Esophagus squamous epithelium (tissue), 5 donors: ENCODE data around the gene ANKRD13B. TPM values are rescaled to one million over a fixed set of nuclear protein-coding genes. Genes with fewer than 3 reads are reported as not detected.

ENCODE experiments used
- DNase-seq: peaks from one replicate; lab custom pipeline; 2025; lab: John Stamatoyannopoulos, UW
- H3K27ac ChIP-seq, 4 donors: fragments of 200-600 bp; sonication (generic); one replicate each; pipeline ENCODE4 v1.5.1; 2016 to 2019; ENCODE audit warnings: mild to moderate bottlenecking in 1 of 4
- H3K27me3 ChIP-seq, 4 donors: fragments of 200-600 bp; sonication (generic); 1 replicate in 3 of 4; 2 replicates in 1 of 4; pipeline versions ENCODE4 v1.5.1 to v1.6.0; 2017 to 2021; ENCODE audit warnings: antibody characterized with exemption in 1 of 4
- H3K36me3 ChIP-seq, 3 donors: fragments of 200-600 bp; sonication (generic); one replicate each; pipeline ENCODE4 v1.5.1; 2016 to 2019
- H3K4me1 ChIP-seq, 3 donors: fragments of 200-600 bp; sonication (generic); one replicate each; pipeline ENCODE4 v1.5.1; 2017 to 2019
- H3K4me3 ChIP-seq, 4 donors: fragments of 200-600 bp; sonication (generic); 1 replicate in 3 of 4; 2 replicates in 1 of 4; pipeline ENCODE4 v1.5.1; 2016 to 2019; ENCODE audit warnings: mild to moderate bottlenecking in 2 of 4, moderate library complexity in 1 of 4
- H3K9me3 ChIP-seq, 3 donors: fragments of 200-600 bp; sonication (generic); one replicate each; pipeline ENCODE4 v1.5.1; 2016 to 2019
- POLR2A ChIP-seq, 4 donors: fragments of 450-650 bp; IDR thresholded peaks; one replicate each; pipeline ENCODE4 v1.6.1; 2017; ENCODE audit warnings: antibody characterized with exemption in 4 of 4, mild to moderate bottlenecking in 4 of 4, moderate library complexity in 3 of 4
- WGBS, 2 donors: methylation state at CpG; one replicate each; pipeline ENCODE4 v1.1.5; 2018; 5-methylcytosine and 5-hydroxymethylcytosine counted together
- intact Hi-C: fragments of 100-400 bp; cut with DNase I; formaldehyde crosslinking; loops from one replicate; pipeline ENCODE4 v1.15.0; 2022
- small RNA-seq, 4 donors: library from RNA; depleted of rRNA; stranded (forward); fragments of <200 nt; gene quantifications; one replicate each; pipeline ENCODE3, GENCODE V24; 2016
- total RNA-seq, 4 donors: library from RNA; depleted of rRNA; stranded (reverse); fragments of >200 nt; gene quantifications; one replicate each; pipeline ENCODE4 v1.1.0, GENCODE V29; 2016
- TF ChIP-seq, protein P1 (sequence below), 6 experiments: fragments of 450-650 bp in 4 of 6; fragments of 200-600 bp in 2 of 6; sonication (generic) in 2 of 6; IDR thresholded peaks; one replicate each; pipeline ENCODE4 v1.5.1; 2016 to 2019; ENCODE audit warnings: antibody characterized with exemption in 6 of 6, mild to moderate bottlenecking in 4 of 6, moderate library complexity in 4 of 6
- donor health status: DM: yes; HTN: yes; CAD: no.

ANKRD13B gene
- total RNA-seq, 4 donors from 2014 or later: 3.3 to 18.7 (median 10.2) TPM

DNA sequence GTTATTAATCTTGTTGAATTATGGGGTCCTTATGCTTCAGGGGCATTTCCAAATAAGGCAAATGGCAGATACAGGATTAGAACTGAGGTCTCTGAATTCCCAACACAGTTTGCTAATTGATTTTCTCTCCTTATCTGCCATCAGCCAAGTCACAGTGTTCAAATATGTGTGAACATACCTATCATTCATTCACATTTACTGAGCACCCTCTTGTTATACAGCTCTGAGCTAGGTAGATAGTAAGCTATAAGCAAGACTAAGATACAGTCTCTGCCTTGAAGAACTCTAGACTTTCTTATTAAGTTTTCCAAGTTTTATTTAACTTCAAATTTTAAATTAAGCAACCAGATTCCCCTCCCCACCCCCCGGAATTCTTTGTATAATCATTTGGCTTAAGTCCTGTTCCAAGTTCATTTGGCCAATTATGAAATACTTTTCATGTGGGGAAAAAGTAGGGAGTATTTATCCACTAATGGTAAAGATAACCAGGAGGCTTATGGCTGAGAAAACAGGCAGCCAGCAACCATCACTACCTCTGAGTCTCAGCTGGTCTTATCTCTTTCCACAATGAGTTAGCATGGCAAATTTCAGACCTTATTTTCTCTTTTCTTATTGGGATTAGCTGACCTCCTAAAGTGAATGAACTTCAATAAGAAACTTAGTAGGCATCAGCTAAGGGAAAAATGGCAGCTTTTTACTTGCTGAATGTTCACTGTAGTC lies 61.2 kb downstream of the ANKRD13B start:
- Histone ChIP-seq H3K4me3 (no peak overlapping the region), H3K9me3 (no peaks in the 10 kb centered on the region), H3K4me1 (peaks cover 0 to 5% (median 0%) of the 10 kb centered on the region in 3 donors), H3K27ac (peak overlapping the region in 1 of 4 donors; percentile 16), H3K27me3 (no peaks in the 10 kb centered on the region), H3K36me3 (peaks cover 0 to 46% (median 0%) of the 10 kb centered on the region in 3 donors)
- DNase-seq: no peak
- TF ChIP-seq POLR2A (IDR thresholded peaks at IDR 0.05): no peak
- TF ChIP-seq, protein P1, sequence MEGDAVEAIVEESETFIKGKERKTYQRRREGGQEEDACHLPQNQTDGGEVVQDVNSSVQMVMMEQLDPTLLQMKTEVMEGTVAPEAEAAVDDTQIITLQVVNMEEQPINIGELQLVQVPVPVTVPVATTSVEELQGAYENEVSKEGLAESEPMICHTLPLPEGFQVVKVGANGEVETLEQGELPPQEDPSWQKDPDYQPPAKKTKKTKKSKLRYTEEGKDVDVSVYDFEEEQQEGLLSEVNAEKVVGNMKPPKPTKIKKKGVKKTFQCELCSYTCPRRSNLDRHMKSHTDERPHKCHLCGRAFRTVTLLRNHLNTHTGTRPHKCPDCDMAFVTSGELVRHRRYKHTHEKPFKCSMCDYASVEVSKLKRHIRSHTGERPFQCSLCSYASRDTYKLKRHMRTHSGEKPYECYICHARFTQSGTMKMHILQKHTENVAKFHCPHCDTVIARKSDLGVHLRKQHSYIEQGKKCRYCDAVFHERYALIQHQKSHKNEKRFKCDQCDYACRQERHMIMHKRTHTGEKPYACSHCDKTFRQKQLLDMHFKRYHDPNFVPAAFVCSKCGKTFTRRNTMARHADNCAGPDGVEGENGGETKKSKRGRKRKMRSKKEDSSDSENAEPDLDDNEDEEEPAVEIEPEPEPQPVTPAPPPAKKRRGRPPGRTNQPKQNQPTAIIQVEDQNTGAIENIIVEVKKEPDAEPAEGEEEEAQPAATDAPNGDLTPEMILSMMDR (IDR thresholded peaks at IDR 0.05): no peak
- intact Hi-C loops: no loop called here
- WGBS, 2 donors: 41 to 82% methylated on average over 1 of the region's 1 CpG

GRCh38 chr17:29655323-29655722 lies 62.4 kb downstream of the ANKRD13B start:
- Histone ChIP-seq H3K36me3 (peaks cover 0 to 46% (median 0%) of the 10 kb centered on the region in 3 donors), H3K27me3 (no peaks in the 10 kb centered on the region), H3K27ac (no peak overlapping the region), H3K4me3 (no peak overlapping the region), H3K9me3 (no peaks in the 10 kb centered on the region), H3K4me1 (peaks cover 0 to 5% (median 0%) of the 10 kb centered on the region in 3 donors)
- no peak for DNase-seq
- no peak for TF ChIP-seq POLR2A (IDR thresholded peaks at IDR 0.05)
- intact Hi-C loops: no loop called here
- 82 to 91% methylated on average over 6 of the region's 6 CpGs for WGBS, 2 donors

- no peak overlapping the region for H3K4me3 ChIP-seq
- no peak overlapping the region for H3K27ac ChIP-seq
- H3K36me3 ChIP-seq: peaks cover 0 to 72% (median 0%) of the 10 kb centered on the region in 3 donors
- peaks cover 0 to under 1% (median 0%) of the 10 kb centered on the region in 3 donors for H3K4me1 ChIP-seq
- WGBS, 2 donors: 71 to 79% methylated on average over 2 of the region's 2 CpGs
- intact Hi-C loops: no loop called here
- DNase-seq: no peak
- TF ChIP-seq, protein P1 (IDR thresholded peaks at IDR 0.05): no peak
- no peak for TF ChIP-seq POLR2A (IDR thresholded peaks at IDR 0.05)
- H3K9me3 ChIP-seq: no peaks in the 10 kb centered on the region
- H3K27me3 ChIP-seq: no peaks in the 10 kb centered on the region
Measured at GRCh38 chr17:29659155-29659554, 66.2 kb downstream of the ANKRD13B start.

DNA sequence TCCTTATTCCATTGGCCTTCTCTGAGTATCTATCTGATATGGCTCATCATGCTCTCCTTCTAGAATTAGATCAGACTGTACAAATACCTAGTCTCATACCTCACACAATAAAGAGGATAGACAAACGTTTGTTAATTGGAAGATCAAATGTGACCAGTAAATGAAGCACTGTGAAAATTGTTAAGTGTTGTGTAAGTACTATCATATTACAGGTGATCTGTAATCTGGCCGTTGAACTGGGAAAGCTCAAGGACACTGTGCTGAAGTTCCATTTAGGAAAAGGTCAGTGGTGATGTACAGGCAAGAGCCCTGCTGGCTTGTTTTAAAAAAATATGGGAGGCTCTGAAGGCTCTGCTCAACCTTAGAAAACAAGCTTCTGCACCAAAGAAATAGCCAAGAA lies 68.3 kb downstream of the ANKRD13B start:
- H3K36me3 ChIP-seq: peaks cover 0 to 62% (median 0%) of the 10 kb centered on the region in 3 donors
- no peak for DNase-seq
- no peaks in the 10 kb centered on the region for H3K9me3 ChIP-seq
- H3K4me3 ChIP-seq: no peak overlapping the region
- no peaks in the 10 kb centered on the region for H3K27me3 ChIP-seq
- H3K27ac ChIP-seq: no peak overlapping the region
- intact Hi-C loops: no loop called here
- TF ChIP-seq, protein P1 (IDR thresholded peaks at IDR 0.05): no peak
- no peak for TF ChIP-seq POLR2A (IDR thresholded peaks at IDR 0.05)
- peaks cover 0 to 21% (median 6%) of the 10 kb centered on the region in 3 donors for H3K4me1 ChIP-seq
- WGBS, 2 donors: 76 to 88% methylated on average over 2 of the region's 2 CpGs

DNA sequence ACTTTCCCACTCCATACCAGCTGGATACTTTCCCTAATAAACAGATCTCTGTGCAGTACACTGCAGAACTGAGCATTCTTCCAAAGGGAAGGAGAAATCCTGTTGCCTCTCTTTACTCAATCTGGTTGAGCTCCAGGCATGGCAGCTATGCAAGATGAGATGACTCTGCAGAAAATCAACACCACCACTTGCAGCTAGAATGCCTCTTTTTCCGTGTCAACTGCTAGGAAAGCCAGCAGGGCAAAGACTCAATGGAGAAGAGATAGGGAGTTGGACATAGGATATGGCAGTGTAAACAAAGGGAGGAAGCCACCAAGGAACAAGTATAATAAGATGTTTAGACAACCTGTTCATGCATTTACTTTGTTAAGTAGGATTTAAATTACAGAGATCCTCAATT lies 70.2 kb downstream of the ANKRD13B start:
- DNase-seq: no peak
- Histone ChIP-seq H3K27ac (no peak overlapping the region), H3K4me3 (no peak overlapping the region), H3K27me3 (no peaks in the 10 kb centered on the region), H3K36me3 (peaks cover 0 to 70% (median 0%) of the 10 kb centered on the region in 3 donors), H3K9me3 (no peaks in the 10 kb centered on the region), H3K4me1 (peaks cover 0 to 23% (median 6%) of the 10 kb centered on the region in 3 donors)
- intact Hi-C loops: no loop called here
- no peak for TF ChIP-seq POLR2A (IDR thresholded peaks at IDR 0.05)
- TF ChIP-seq, protein P1 (IDR thresholded peaks at IDR 0.05): no peak
- WGBS, 2 donors: 27 to 42% methylated on average over 1 of the region's 1 CpG

Small RNA genes within 50 kb of the gene (small RNA-seq; reads per million reads assigned to genes)
- gene RNU6-920P: 0 reads per million in 4 donors

Other genes with a start within 250 kb of the ANKRD13B start
- gene TAOK1, start 202.8 kb upstream of the ANKRD13B start, total RNA-seq: 10 to 100 TPM; 24.9 to 41.4 (median 38.7) TPM
- 1 to 10 TPM; 4.3 to 7.2 (median 5.4) TPM for gene ABHD15, start 26.1 kb upstream of the ANKRD13B start, total RNA-seq
- gene TP53I13, start 24.4 kb upstream of the ANKRD13B start, total RNA-seq: 10 to 100 TPM; 11.8 to 34.9 (median 21.8) TPM
- gene GIT1, start 3.5 kb upstream of the ANKRD13B start, total RNA-seq: 10 to 100 TPM; 24.0 to 45.4 (median 29.6) TPM
- gene CORO6, start 29.8 kb downstream of the ANKRD13B start, total RNA-seq: 10 to 100 TPM in 1 of 4 donors, 1 to 10 TPM in 3; 2.0 to 39.9 (median 6.5) TPM